Peyer's patch (tissue), 4 donors: ENCODE data around the gene STAM. TPM values are rescaled to one million over a fixed set of nuclear protein-coding genes. Genes with fewer than 3 reads are reported as not detected.

Experiments
- DNase-seq, 3 donors: peaks; one replicate each; pipeline ENCODE4 v3.0.0-alpha.2; 2017 to 2019
- H3K27ac ChIP-seq, 4 donors: fragments of 200-600 bp; sonication (generic); one replicate each; pipeline ENCODE4 v1.5.1; 2016 to 2019
- H3K27me3 ChIP-seq, 2 donors: fragments of 200-600 bp; sonication (generic); one replicate each; pipeline ENCODE4 v1.5.1; 2019
- H3K36me3 ChIP-seq, 3 donors: fragments of 200-600 bp; sonication (generic); one replicate each; pipeline ENCODE4 v1.5.1; 2016 to 2019
- H3K4me1 ChIP-seq, 4 donors: fragments of 200-600 bp; sonication (generic); one replicate each; pipeline ENCODE4 v1.5.1; 2016 to 2019
- H3K4me3 ChIP-seq, 4 donors: fragments of 200-600 bp; sonication (generic); 1 replicate in 3 of 4; 2 replicates in 1 of 4; pipeline ENCODE4 v1.5.1; 2016 to 2019; ENCODE audit warnings: mild to moderate bottlenecking in 1 of 4
- H3K9me3 ChIP-seq, 4 donors: fragments of 200-600 bp; sonication (generic); one replicate each; pipeline ENCODE4 v1.5.1; 2016 to 2019; ENCODE audit warnings: mild to moderate bottlenecking in 1 of 4
- CTCF ChIP-seq, 6 experiments: fragments of 450-650 bp in 4 of 6; fragments of 200-600 bp in 2 of 6; sonication (generic) in 1 of 6; IDR thresholded peaks; one replicate each; pipeline ENCODE4 v1.5.1; 2017 to 2019; ENCODE audit warnings: antibody characterized with exemption in 6 of 6, mild to moderate bottlenecking in 3 of 6, moderate library complexity in 1 of 6
- POLR2A ChIP-seq, 2 donors: fragments of 450-650 bp; IDR thresholded peaks; one replicate each; pipeline ENCODE4 v1.5.1; 2017; ENCODE audit warnings: antibody characterized with exemption in 2 of 2, mild to moderate bottlenecking in 2 of 2, moderate library complexity in 2 of 2
- total RNA-seq, 4 donors: library from RNA; depleted of rRNA; stranded (reverse); fragments of >200 nt; gene quantifications; one replicate each; pipeline ENCODE4 v1.1.0, GENCODE V29; 2016

The STAM gene
- total RNA-seq, 4 donors from 2014 or later, result 7.9 to 28.1 (median 16.2) TPM

- peak in 2 of 3 donors; percentile 20 to 75 for DNase-seq
- Histone ChIP-seq H3K4me1 (peaks cover 0 to 39% (median 5%) of the 10 kb centered on the region in 4 donors), H3K27ac (peak overlapping the region in 1 of 4 donors; percentile 12), H3K4me3 (no peak overlapping the region), H3K36me3 (no peaks in the 10 kb centered on the region), H3K9me3 (no peaks in the 10 kb centered on the region), H3K27me3 (no peaks in the 10 kb centered on the region)
- TF ChIP-seq CTCF (IDR thresholded peaks at IDR 0.05), result no peak
- TF ChIP-seq POLR2A (IDR thresholded peaks at IDR 0.05), result no peak
Measured at GRCh38 chr10:17648243-17649035, 4.5 kb downstream of the STAM start.

GRCh38 chr10:17649052-17649451 lies 5.1 kb downstream of the STAM start:
- H3K27ac ChIP-seq, result no peak overlapping the region
- H3K9me3 ChIP-seq, result no peaks in the 10 kb centered on the region
- peaks cover 0 to 39% (median 5%) of the 10 kb centered on the region in 4 donors for H3K4me1 ChIP-seq
- no peaks in the 10 kb centered on the region for H3K27me3 ChIP-seq
- DNase-seq, result no peak
- TF ChIP-seq POLR2A (IDR thresholded peaks at IDR 0.05) (no peak), CTCF (IDR thresholded peaks at IDR 0.05) (no peak)
- no peak overlapping the region for H3K4me3 ChIP-seq
- no peaks in the 10 kb centered on the region for H3K36me3 ChIP-seq

DNA sequence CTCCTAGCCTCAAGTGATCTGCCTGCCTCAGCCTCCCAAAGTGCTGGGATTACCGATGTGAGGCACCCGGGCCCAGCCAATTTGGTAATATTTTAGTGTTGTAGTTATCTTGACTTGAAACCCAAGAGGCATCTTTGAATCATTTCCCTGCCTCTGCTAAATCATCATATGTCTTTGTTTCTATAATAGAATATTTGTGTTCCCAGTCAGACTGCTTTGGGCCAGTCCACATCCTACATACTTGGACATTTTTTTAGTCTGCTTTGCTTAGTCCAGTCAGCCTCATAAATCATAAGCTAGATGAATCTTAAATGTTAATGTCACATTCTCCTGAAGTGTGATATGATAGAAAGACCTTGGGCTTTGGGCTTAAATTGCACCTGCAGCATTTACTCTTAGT lies 5.9 kb downstream of the STAM start:
- no peaks in the 10 kb centered on the region for H3K36me3 ChIP-seq
- DNase-seq, result no peak
- peaks cover 0 to 38% (median 5%) of the 10 kb centered on the region in 4 donors for H3K4me1 ChIP-seq
- TF ChIP-seq POLR2A (IDR thresholded peaks at IDR 0.05), result no peak
- no peak for TF ChIP-seq CTCF (IDR thresholded peaks at IDR 0.05)
- H3K4me3 ChIP-seq, result no peak overlapping the region
- no peak overlapping the region for H3K27ac ChIP-seq
- H3K27me3 ChIP-seq, result no peaks in the 10 kb centered on the region
- H3K9me3 ChIP-seq, result no peaks in the 10 kb centered on the region

- H3K36me3 ChIP-seq, result no peaks in the 10 kb centered on the region
- peak overlapping the region in 2 of 4 donors; percentile 8 to 13 for H3K4me3 ChIP-seq
- DNase-seq, result no peak
- no peaks in the 10 kb centered on the region for H3K9me3 ChIP-seq
- peaks cover 0 to 32% (median 2%) of the 10 kb centered on the region in 4 donors for H3K4me1 ChIP-seq
- no peak for TF ChIP-seq CTCF (IDR thresholded peaks at IDR 0.05)
- no peak for TF ChIP-seq POLR2A (IDR thresholded peaks at IDR 0.05)
- no peaks in the 10 kb centered on the region for H3K27me3 ChIP-seq
- H3K27ac ChIP-seq, result no peak overlapping the region
Measured at GRCh38 chr10:17650416-17650815, 6.5 kb downstream of the STAM start.

DNA sequence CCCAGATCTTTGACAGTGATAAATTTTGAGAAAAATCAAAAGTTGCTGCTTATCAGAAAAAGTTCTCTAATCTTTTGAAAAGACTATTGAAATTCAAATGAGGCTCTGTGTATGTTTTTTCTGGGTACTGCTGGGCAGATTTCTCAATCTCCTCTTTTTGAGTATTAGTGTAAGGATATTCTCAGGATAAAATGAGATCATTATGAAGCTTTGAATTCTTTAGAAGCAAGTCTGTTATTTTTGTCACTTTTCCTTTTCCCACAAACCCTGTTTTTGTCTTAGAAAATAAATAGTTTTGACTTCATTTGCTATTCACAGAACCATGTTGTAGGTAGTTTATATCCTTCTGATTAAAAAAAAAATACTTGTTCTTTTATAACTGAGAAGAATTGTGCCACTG lies 7.9 kb downstream of the STAM start:
- Histone ChIP-seq H3K4me1 (peaks cover 0 to 22% (median 0%) of the 10 kb centered on the region in 4 donors), H3K4me3 (no peak overlapping the region), H3K36me3 (no peaks in the 10 kb centered on the region), H3K27me3 (no peaks in the 10 kb centered on the region), H3K27ac (no peak overlapping the region), H3K9me3 (no peaks in the 10 kb centered on the region)
- no peak for TF ChIP-seq POLR2A (IDR thresholded peaks at IDR 0.05)
- no peak for TF ChIP-seq CTCF (IDR thresholded peaks at IDR 0.05)
- DNase-seq, result no peak
